GM12878 (cell line): ENCODE data around the gene FSIP1.

Experiments
- CTCF ChIP-seq, 3 experiments: IDR thresholded peaks in 2 of 3; conservative IDR thresholded peaks in 1 of 3; 2 replicates each; pipeline ENCODE4 v1.5.1; 2011; ENCODE audit warnings: low read depth in 3 of 3, low read length in 3 of 3, mild to moderate bottlenecking in 3 of 3, control low read depth in 2 of 3, moderate library complexity in 2 of 3, inconsistent platforms in 1 of 3, mixed read lengths in 1 of 3; ENCODE audit not compliant: control insufficient read depth in 2 of 3, insufficient read depth in 1 of 3; ENCODE audit errors: extremely low read depth in 1 of 3
- CUX1 ChIP-seq: IDR thresholded peaks from 2 replicates; pipeline ENCODE4 v1.6.1; 2012; ENCODE audit warnings: improper control_type of control experiment, low read depth, low read length; ENCODE audit not compliant: insufficient replicate concordance
- MTA3 ChIP-seq: IDR thresholded peaks from 2 replicates; pipeline ENCODE4 v1.6.1; 2012; ENCODE audit warnings: low read length, inconsistent platforms, borderline replicate concordance

GRCh38 chr15:39593656-39594445 is 188.8 kb downstream of the FSIP1 start:
- TF ChIP-seq CTCF (IDR thresholded peaks at IDR 0.05 in 2 of 3, conservative IDR thresholded peaks at IDR 0.05 in 1 of 3; ENCODE audit: control insufficient read depth in 2 of 3, extremely low read depth in 1 of 3, insufficient read depth in 1 of 3, low read depth in 3 of 3, low read length in 3 of 3), result peak in 2 of 3 experiments; percentile 23 to 41; a peak in 2 of 6 replicates
- TF ChIP-seq MTA3, result no peak
- TF ChIP-seq CUX1, result no peak
